Omental fat pad (tissue), 4 donors: ENCODE data around the gene SIL1. TPM values are rescaled to one million over a fixed set of nuclear protein-coding genes. Genes with fewer than 3 reads are reported as not detected.

Source experiments
- ATAC-seq: fragments of 150-250 bp; one replicate; pipeline ENCODE4 v1.9.1; 2016; ENCODE audit warnings: mild to moderate bottlenecking, moderate library complexity; ENCODE audit not compliant: low FRiP score
- DNase-seq: peaks from one replicate; pipeline ENCODE4 v3.0.0-alpha.2; 2019; ENCODE audit warnings: low spot score
- CTCF ChIP-seq, 3 donors: fragments of 450-650 bp; IDR thresholded peaks; one replicate each; pipeline ENCODE4 v1.5.1; 2016 to 2017; ENCODE audit warnings: antibody characterized with exemption in 3 of 3, mild to moderate bottlenecking in 3 of 3, moderate library complexity in 2 of 3
- total RNA-seq, 4 donors: library from RNA; depleted of rRNA; stranded (reverse); fragments of >200 nt; gene quantifications; one replicate each; pipeline ENCODE4 v1.1.0, GENCODE V29; 2016

The SIL1 gene
- total RNA-seq = 10 to 100 TPM; 34.7 to 66.0 (median 38.9) TPM

- no peak for TF ChIP-seq CTCF (IDR thresholded peaks at IDR 0.05)
- ATAC-seq (peak; percentile 99), DNase-seq (peak; percentile 95)
Observed at GRCh38 chr5:139197710-139198669, at the start of gene SIL1. Gene SIL1, minus strand, starts transcription at chr5:139198368. Its CDS starts 70,525 bp downstream, at chr5:139127843.

GRCh38 chr5:139246394-139246793 lies 48.2 kb upstream of the SIL1 start:
- TF ChIP-seq CTCF (IDR thresholded peaks at IDR 0.05) = no peak
- no peak for ATAC-seq

GRCh38 chr5:139245637-139246339 lies 47.6 kb upstream of the SIL1 start:
- TF ChIP-seq CTCF (IDR thresholded peaks at IDR 0.05) = no peak
- ATAC-seq = no peak

More at GRCh38 chr5:139246394-139246793, 48.2 kb upstream of the SIL1 start:
- DNase-seq = no peak

GRCh38 chr5:139243425-139243970 lies 45.3 kb upstream of the SIL1 start:
- ATAC-seq = no peak

More at GRCh38 chr5:139245637-139246339, 47.6 kb upstream of the SIL1 start:
- no peak for DNase-seq

GRCh38 chr5:139241139-139241538 lies 43.0 kb upstream of the SIL1 start:
- no peak for TF ChIP-seq CTCF (IDR thresholded peaks at IDR 0.05)
- DNase-seq = no peak
- ATAC-seq = no peak

More at GRCh38 chr5:139243425-139243970, 45.3 kb upstream of the SIL1 start:
- no peak for TF ChIP-seq CTCF (IDR thresholded peaks at IDR 0.05)
- DNase-seq = no peak

- TF ChIP-seq CTCF (IDR thresholded peaks at IDR 0.05) = no peak
- DNase-seq (no peak), ATAC-seq (no peak)
Observed at GRCh38 chr5:139236479-139236878, 38.3 kb upstream of the SIL1 start.
